Measurements from ENCODE around the gene BCAS4.
"Not testable (repeated sequence)": the region's sequence is repeated elsewhere in the genome, so short reads cannot be mapped to it uniquely, and the experiment has no call there.

The BCAS4 gene

GRCh38 chr20:50794846-50795634 lies at the start of gene BCAS4:
Gene BCAS4, plus strand, starts transcription at chr20:50795061. Its CDS starts 23 bp downstream, at chr20:50795084.
- no peak for FAIRE-seq

- FAIRE-seq, result no peak
These were observed 49.2 kb upstream of the BCAS4 start for GRCh38 chr20:50745634-50746137.

GRCh38 chr20:50746138-50746940 lies 48.5 kb upstream of the BCAS4 start:
- FAIRE-seq, result no peak

GRCh38 chr20:50747275-50747674 lies 47.6 kb upstream of the BCAS4 start:
- peak; percentile 47 for FAIRE-seq

GRCh38 chr20:50750145-50750671 lies 44.7 kb upstream of the BCAS4 start:
- FAIRE-seq, result no peak

GRCh38 chr20:50753152-50753551 lies 41.7 kb upstream of the BCAS4 start:
- FAIRE-seq, result no peak

- no peak for FAIRE-seq
These were observed 40.4 kb upstream of the BCAS4 start for GRCh38 chr20:50754420-50754819.

- FAIRE-seq, result no peak
These were observed 38.4 kb upstream of the BCAS4 start for GRCh38 chr20:50756447-50756846.

GRCh38 chr20:50758469-50758868 lies 36.4 kb upstream of the BCAS4 start:
- no peak for FAIRE-seq

- no peak for FAIRE-seq
These were observed 35.9 kb upstream of the BCAS4 start for GRCh38 chr20:50758992-50759391.

- no peak for FAIRE-seq
These were observed 35.2 kb upstream of the BCAS4 start for GRCh38 chr20:50759678-50760077.

GRCh38 chr20:50762045-50762422 lies 32.8 kb upstream of the BCAS4 start:
- FAIRE-seq, result no peak

GRCh38 chr20:50762435-50763220 lies 32.2 kb upstream of the BCAS4 start:
- FAIRE-seq, result no peak

GRCh38 chr20:50763550-50764458 lies 31.1 kb upstream of the BCAS4 start:
- not testable (repeated sequence) for FAIRE-seq

- FAIRE-seq, result not testable (repeated sequence)
These were observed 29.6 kb upstream of the BCAS4 start for GRCh38 chr20:50765251-50765650.

- FAIRE-seq, result no peak
These were observed 29.2 kb upstream of the BCAS4 start for GRCh38 chr20:50765674-50766073.

- FAIRE-seq, result not testable (repeated sequence)
These were observed 27.7 kb upstream of the BCAS4 start for GRCh38 chr20:50766955-50767809.

- FAIRE-seq, result not testable (repeated sequence)
These were observed 25.9 kb upstream of the BCAS4 start for GRCh38 chr20:50768991-50769390.

- FAIRE-seq, result not testable (repeated sequence)
These were observed 25.2 kb upstream of the BCAS4 start for GRCh38 chr20:50769551-50770085.

- FAIRE-seq, result not testable (repeated sequence)
These were observed 23.3 kb upstream of the BCAS4 start for GRCh38 chr20:50771419-50772080.

Measured in colon (tissue), 2 donors.